Skeletal muscle tissue (tissue), 4 donors: ENCODE results near the gene BNC2. TPM values are rescaled to one million over a fixed set of nuclear protein-coding genes. Genes with fewer than 3 reads are reported as not detected.
A peak's percentile ranks its signal among the peaks of the same experiment; 100 is the strongest.

Experiments used
- H3K27ac ChIP-seq: one replicate; pipeline ENCODE4 v1.7.0; 2013; ENCODE audit warnings: mild to moderate bottlenecking, low read depth, low read length, inconsistent platforms
- H3K27me3 ChIP-seq, 3 donors: one replicate each; pipeline ENCODE4 v1.7.0; 2013; ENCODE audit warnings: low read length in 3 of 3; ENCODE audit not compliant: control insufficient read depth in 3 of 3, insufficient read depth in 3 of 3
- H3K36me3 ChIP-seq, 3 donors: one replicate each; pipeline ENCODE4 v1.7.0; 2013; ENCODE audit warnings: low read length in 3 of 3; ENCODE audit not compliant: control insufficient read depth in 3 of 3, insufficient read depth in 3 of 3
- H3K4me1 ChIP-seq, 3 donors: one replicate each; pipeline ENCODE4 v1.7.0; 2013; ENCODE audit warnings: low read length in 3 of 3, mild to moderate bottlenecking in 3 of 3; ENCODE audit not compliant: control insufficient read depth in 3 of 3, insufficient read depth in 3 of 3
- H3K4me3 ChIP-seq, 3 donors: one replicate each; pipeline ENCODE4 v1.7.0; 2013; ENCODE audit warnings: low read length in 3 of 3
- H3K9ac ChIP-seq, 3 donors: one replicate each; pipeline ENCODE4 v1.7.0; 2013; ENCODE audit warnings: low read length in 3 of 3, mild to moderate bottlenecking in 3 of 3, moderate library complexity in 2 of 3, low read depth in 1 of 3
- H3K9me3 ChIP-seq, 3 donors: one replicate each; pipeline ENCODE4 v1.7.0; 2013; ENCODE audit warnings: low read length in 3 of 3; ENCODE audit not compliant: control insufficient read depth in 3 of 3
- total RNA-seq: library from RNA; depleted of rRNA; stranded (reverse); fragments of >200 nt; gene quantifications from one replicate; pipeline ENCODE4 v1.2.3, GENCODE V29; 2014
- donor health status: Osteomylitis.

The BNC2 gene
- total RNA-seq, 1 donor from 2014 or later: 10.4 TPM

DNA sequence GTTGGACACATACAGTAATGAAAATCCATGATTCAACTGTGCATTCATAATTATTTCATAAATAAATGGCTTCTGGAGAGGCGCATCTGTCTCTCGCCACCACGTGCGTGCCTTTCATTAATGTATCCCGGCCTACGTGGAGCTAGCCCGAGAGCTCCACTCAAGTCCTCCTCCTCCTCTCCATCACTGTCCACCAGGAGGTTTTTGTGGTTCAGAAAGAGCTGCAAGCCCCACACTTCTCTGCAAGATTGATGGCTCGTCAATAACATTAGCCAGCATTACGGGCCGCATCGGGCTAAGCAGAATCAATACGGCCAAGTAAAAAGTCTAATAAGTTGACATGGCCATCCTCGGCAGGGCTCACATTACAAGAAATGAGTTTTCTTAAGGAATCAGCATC is 499.8 kb downstream of the BNC2 start:
- no peak overlapping the region for H3K9ac ChIP-seq
- no peak overlapping the region for H3K27ac ChIP-seq
- no peak overlapping the region for H3K4me3 ChIP-seq
- no peaks in the 10 kb centered on the region for H3K36me3 ChIP-seq
- no peaks in the 10 kb centered on the region for H3K9me3 ChIP-seq
- H3K27me3 ChIP-seq: no peaks in the 10 kb centered on the region
- H3K4me1 ChIP-seq: no peaks in the 10 kb centered on the region

DNA sequence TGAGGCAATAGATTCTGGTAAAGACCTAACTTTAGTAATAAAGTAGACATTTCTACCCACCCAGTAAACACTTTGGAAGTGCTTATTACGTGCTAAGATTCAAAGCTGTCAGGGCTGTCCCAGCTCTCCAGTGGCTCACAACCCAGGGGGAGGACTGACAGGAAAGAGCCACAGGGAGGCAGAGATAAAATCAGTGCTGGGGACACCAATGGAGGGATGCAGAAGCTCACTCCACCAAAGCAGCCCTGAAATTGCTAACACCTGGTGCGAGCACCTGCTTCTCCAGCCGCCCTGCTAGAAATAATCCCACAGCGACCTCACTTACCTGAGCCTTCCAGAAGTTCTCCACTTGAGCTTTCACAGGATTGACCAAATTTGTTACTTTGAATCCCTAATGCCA is 501.0 kb downstream of the BNC2 start:
- no peaks in the 10 kb centered on the region for H3K9me3 ChIP-seq
- no peak overlapping the region for H3K27ac ChIP-seq
- H3K4me1 ChIP-seq: no peaks in the 10 kb centered on the region
- no peak overlapping the region for H3K9ac ChIP-seq
- no peaks in the 10 kb centered on the region for H3K36me3 ChIP-seq
- no peak overlapping the region for H3K4me3 ChIP-seq
- no peaks in the 10 kb centered on the region for H3K27me3 ChIP-seq

DNA sequence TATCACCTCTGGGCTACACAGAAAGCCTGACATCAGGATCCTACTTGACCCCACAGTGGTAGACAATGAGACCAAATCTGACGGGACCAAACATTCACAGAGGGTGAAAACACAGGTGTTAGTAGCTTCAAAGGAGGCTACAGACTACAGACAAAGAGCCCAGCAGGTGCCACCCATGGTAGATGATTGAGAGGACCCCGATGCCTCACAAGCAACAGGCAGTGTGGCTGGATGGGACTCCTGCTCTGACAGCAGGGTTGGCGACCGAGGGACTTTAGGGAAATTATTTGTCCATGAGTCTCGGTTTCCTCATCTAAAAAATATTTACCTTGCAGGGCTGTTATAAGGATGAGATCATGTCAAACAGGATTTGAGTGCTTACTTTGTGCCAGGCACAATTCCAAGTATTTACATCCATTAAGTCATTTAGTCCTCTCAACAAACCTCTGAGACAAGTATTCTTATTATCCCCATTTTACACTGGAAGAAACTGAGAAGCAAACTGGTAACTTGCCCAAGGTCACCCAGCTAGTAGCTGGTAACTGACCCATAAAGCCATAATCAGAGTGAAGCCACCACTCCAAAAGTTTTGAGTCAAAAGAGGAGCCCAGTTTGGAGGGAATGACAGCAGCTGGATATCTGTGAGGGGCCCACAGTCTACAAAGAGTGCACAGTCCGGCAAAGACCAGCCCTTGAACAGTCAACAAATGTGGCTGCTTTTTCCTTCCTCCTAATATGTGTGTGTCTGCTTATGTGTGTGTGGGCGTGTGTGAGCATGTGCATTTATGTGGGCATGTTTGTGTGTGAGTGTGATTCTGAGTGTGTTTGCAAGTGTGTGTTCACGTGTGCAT is 502.0 kb downstream of the BNC2 start:
- Histone ChIP-seq H3K9ac (no peak overlapping the region), H3K4me3 (no peak overlapping the region), H3K36me3 (no peaks in the 10 kb centered on the region), H3K4me1 (no peaks in the 10 kb centered on the region), H3K9me3 (no peaks in the 10 kb centered on the region), H3K27ac (no peak overlapping the region), H3K27me3 (no peaks in the 10 kb centered on the region)

DNA sequence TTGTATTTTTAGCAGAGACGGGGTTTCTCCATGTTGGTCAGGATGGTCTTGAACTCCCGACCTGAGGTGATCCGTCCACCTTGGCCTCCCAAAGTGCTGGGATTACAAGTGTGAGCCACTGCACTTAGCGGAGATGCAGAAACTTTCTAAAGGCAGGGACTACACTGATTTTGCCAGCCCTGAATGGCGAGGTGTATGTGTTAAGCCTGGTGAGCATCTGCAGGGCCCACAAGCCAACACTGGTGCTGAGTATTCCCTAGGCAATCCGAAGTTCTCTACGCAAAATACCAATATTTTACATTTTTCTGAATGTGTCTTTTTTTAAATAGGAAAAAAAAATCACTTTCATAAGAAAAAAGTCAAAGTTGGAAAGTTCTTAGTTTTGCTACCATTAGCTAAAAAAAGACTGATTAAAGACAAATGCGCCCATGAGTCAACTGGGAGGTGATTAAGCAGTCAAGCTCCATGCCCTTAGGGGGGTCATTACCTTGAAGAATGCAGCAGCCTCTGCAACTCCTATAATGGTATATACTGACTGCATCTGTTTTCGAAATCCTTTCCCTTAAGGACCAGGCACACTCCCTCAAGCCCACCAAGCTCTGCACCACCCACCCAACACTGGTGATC is 502.8 kb downstream of the BNC2 start:
- no peaks in the 10 kb centered on the region for H3K9me3 ChIP-seq

DNA sequence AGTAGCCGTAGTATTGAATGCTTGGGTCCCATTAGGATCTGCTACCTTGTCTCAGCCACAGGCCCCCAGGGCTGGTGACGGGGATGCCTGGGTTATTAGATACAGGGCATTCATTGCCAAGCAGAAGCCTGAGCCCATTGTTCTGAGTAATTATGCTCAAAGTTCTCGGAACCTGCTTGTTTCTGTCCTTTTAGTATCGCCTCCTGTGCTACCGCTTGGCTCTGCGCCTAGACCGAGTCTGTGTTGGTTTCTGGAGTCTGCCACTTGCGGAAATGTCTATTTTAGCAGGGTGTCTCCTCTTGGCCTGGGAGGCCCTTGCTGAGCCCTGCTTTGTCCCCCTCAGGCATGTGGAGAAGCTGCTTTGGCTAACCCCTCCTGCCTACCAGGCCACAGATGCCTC is 506.1 kb downstream of the BNC2 start:
- Histone ChIP-seq H3K27ac (peak overlapping the region; percentile 58), H3K9ac (no peak overlapping the region), H3K4me3 (no peak overlapping the region), H3K9me3 (no peaks in the 10 kb centered on the region), H3K4me1 (no peaks in the 10 kb centered on the region), H3K27me3 (no peaks in the 10 kb centered on the region), H3K36me3 (no peaks in the 10 kb centered on the region)

More for the DNA sequence above, 502.8 kb downstream of the BNC2 start:
- H3K36me3 ChIP-seq: no peaks in the 10 kb centered on the region
- no peaks in the 10 kb centered on the region for H3K27me3 ChIP-seq
- no peak overlapping the region for H3K9ac ChIP-seq
- H3K27ac ChIP-seq: no peak overlapping the region
- no peaks in the 10 kb centered on the region for H3K4me1 ChIP-seq
- no peak overlapping the region for H3K4me3 ChIP-seq

DNA sequence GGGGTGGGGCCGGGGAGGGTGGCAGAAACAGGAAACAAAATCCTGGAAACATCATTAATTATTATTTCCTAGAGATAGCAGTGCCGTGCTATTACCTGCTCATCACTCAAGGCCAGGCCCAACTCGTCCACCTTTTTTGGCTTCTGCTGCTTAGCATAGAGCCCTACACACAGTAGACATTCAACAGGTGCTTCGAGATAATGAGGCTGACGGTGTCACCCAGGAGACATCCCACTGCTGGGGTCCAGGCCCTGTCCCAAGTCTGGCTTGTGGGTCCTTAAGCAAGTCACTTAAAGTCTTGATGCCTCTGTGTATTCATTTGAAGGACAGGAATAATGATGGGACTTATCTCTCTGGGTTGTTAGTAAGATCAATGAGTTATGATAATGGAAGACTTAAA is 506.6 kb downstream of the BNC2 start:
- Histone ChIP-seq H3K9me3 (no peaks in the 10 kb centered on the region), H3K27me3 (no peaks in the 10 kb centered on the region), H3K4me3 (no peak overlapping the region), H3K4me1 (no peaks in the 10 kb centered on the region), H3K36me3 (no peaks in the 10 kb centered on the region), H3K9ac (no peak overlapping the region), H3K27ac (peak overlapping the region; percentile 58)

DNA sequence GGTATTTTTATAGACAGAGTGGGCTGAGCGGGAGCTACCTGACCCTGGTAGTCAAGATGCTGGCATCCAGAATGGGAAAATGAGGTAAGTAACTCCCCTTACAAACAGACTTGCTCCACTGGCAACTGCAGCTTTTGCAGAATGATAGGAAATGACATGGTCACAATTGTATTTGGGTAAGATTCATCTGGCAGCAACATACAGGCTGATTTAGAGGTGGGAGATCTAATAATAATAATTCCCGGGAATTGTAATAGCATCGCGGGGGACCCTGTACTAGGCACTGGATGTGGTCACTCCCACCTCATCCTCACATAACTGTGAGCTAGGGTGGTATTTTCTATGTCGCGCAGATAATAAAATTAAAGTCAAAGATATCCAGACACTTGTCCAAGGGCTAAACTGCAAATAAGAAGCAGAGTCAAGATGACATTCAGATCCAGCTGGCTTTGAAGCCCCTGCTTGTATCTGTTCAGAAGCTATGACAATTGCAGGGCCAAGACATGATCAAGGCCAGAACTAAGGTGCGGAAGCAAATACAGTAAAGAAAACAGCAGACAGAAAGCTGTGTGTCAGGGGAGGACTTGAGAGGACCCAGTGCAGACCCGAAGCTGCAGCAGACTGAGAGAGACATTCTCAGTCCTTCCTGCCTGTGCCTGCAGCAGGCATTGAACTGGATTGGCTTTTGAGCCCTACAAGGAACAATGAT is 507.2 kb downstream of the BNC2 start:
- H3K4me1 ChIP-seq: no peaks in the 10 kb centered on the region
- H3K9ac ChIP-seq: no peak overlapping the region
- H3K4me3 ChIP-seq: no peak overlapping the region
- no peaks in the 10 kb centered on the region for H3K9me3 ChIP-seq
- H3K27me3 ChIP-seq: no peaks in the 10 kb centered on the region
- no peaks in the 10 kb centered on the region for H3K36me3 ChIP-seq
- H3K27ac ChIP-seq: peak overlapping the region; percentile 58

DNA sequence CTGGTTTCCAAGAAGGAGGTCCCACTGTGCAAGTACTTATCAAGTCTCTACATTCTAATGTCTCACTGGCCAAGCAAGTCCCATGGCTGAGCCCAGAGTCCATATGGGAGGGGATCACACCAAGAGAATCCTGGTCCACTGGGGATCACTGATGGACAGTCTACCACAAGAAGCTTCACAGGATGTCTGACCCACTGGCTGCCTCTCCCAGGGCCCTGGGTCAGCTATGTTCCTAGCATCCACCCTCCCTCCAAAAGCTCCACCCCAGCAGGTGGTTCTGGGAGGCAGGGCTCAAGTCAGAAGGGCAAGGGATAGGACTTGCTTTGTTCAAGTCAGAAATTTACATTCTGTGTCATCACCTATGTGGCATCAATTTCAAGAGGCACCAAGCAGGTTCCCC is 508.5 kb downstream of the BNC2 start:
- H3K9ac ChIP-seq: no peak overlapping the region
- H3K9me3 ChIP-seq: no peaks in the 10 kb centered on the region
- H3K27me3 ChIP-seq: no peaks in the 10 kb centered on the region
- H3K4me1 ChIP-seq: no peaks in the 10 kb centered on the region
- H3K4me3 ChIP-seq: no peak overlapping the region
- H3K27ac ChIP-seq: no peak overlapping the region
- no peaks in the 10 kb centered on the region for H3K36me3 ChIP-seq

DNA sequence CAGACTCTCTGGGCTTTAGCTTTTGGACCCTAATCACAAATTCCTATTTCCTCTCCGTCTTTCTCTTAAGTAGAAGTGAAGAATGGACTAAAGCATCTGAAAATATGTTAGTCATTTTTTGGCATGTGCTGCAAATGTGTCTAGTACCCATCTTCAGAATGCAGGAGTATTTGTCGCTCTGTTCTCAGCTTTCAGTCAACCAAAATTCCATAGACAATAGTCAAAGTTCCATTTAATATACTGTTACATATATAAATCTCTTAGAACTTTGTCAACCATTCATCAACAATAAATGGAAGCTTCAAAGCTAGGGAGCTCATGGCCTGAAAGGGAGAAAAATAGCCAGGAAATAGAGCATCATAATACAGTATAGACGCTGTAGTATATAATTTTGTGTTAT is 509.4 kb downstream of the BNC2 start:
- H3K4me3 ChIP-seq: no peak overlapping the region
- H3K36me3 ChIP-seq: no peaks in the 10 kb centered on the region
- no peaks in the 10 kb centered on the region for H3K27me3 ChIP-seq
- H3K4me1 ChIP-seq: no peaks in the 10 kb centered on the region
- H3K9ac ChIP-seq: no peak overlapping the region
- H3K27ac ChIP-seq: no peak overlapping the region
- H3K9me3 ChIP-seq: no peaks in the 10 kb centered on the region

DNA sequence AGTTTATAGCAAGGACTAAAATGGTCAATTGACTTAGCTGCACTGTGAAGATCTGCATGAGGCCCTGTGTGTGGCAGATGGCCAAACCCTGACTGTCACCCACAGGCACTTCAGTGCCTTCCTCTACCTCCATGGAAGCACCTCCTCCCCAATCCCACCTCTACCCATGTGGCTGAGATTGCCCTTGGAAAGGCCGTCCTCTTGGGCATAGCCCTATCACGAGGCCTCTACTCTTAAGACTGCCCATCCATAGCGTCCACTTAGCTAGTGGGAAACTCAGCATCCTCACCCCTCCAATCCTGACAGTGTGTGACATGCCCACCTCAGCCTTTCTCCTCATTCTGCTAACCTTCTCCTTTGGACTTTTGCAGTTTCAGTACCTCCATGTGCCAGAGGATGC is 510.2 kb downstream of the BNC2 start:
- H3K27ac ChIP-seq: no peak overlapping the region
- H3K4me1 ChIP-seq: no peaks in the 10 kb centered on the region

More for the DNA sequence above, 510.2 kb downstream of the BNC2 start:
- no peaks in the 10 kb centered on the region for H3K9me3 ChIP-seq
- no peaks in the 10 kb centered on the region for H3K36me3 ChIP-seq
- no peak overlapping the region for H3K4me3 ChIP-seq
- H3K9ac ChIP-seq: no peak overlapping the region
- H3K27me3 ChIP-seq: no peaks in the 10 kb centered on the region
